Measurements from ENCODE around the gene KLHL36.

- TF ChIP-seq CTCF (IDR thresholded peaks at IDR 0.05) (no peak), EP300 (IDR thresholded peaks at IDR 0.05) (no peak)
Observed at GRCh38 chr16:84680165-84680842, 32.0 kb downstream of the KLHL36 start.
